WERI-Rb-1 (cell line): ENCODE measurements around the gene GLB1L.

Experiments used
- DNase-seq: peaks from one replicate; pipeline ENCODE4 v3.0.0-alpha.2; 2020
- H3K27ac ChIP-seq: fragments of 250-450 bp; sonication (Bioruptor Pico); 2 replicates; pipeline ENCODE4 v1.5.1; 2020; ENCODE audit warnings: mild to moderate bottlenecking, moderate library complexity
- H3K27me3 ChIP-seq: fragments of 250-450 bp; sonication (Bioruptor Pico); 2 replicates; pipeline ENCODE4 v1.5.1; 2021; ENCODE audit warnings: mild to moderate bottlenecking, low read depth, moderate library complexity; ENCODE audit not compliant: insufficient read depth, severe bottlenecking
- H3K36me3 ChIP-seq: fragments of 250-450 bp; sonication (Bioruptor Pico); 2 replicates; pipeline ENCODE4 v1.5.1; 2020; ENCODE audit warnings: mild to moderate bottlenecking, moderate library complexity
- H3K4me3 ChIP-seq: 2 replicates; pipeline ENCODE4 v1.5.1; 2011; ENCODE audit warnings: low read depth, mild to moderate bottlenecking, control low read depth, low read length
- H3K9me3 ChIP-seq: fragments of 250-450 bp; sonication (Bioruptor Pico); 2 replicates; pipeline ENCODE4 v1.5.1; 2021; ENCODE audit warnings: mild to moderate bottlenecking, moderate library complexity; ENCODE audit not compliant: severe bottlenecking
- CTCF ChIP-seq: IDR thresholded peaks from 2 replicates; pipeline ENCODE4 v1.5.1; 2011; ENCODE audit warnings: low read depth, mild to moderate bottlenecking, control low read depth, inconsistent platforms, low read length

The GLB1L gene

GRCh38 chr2:219228041-219228910 is 17.0 kb downstream of the GLB1L start:
- H3K4me3 ChIP-seq = peak overlapping the region; percentile 88
- no peaks in the 10 kb centered on the region for H3K9me3 ChIP-seq
- H3K27ac ChIP-seq = peak overlapping the region; percentile 95
- no peak for TF ChIP-seq CTCF
- H3K36me3 ChIP-seq = peaks cover 72% of the 10 kb centered on the region
- H3K27me3 ChIP-seq = no peaks in the 10 kb centered on the region
- no peak for DNase-seq

GRCh38 chr2:219225350-219225749 is 19.9 kb downstream of the GLB1L start:
- Histone ChIP-seq H3K4me3 (no peak overlapping the region), H3K36me3 (peaks cover 77% of the 10 kb centered on the region), H3K9me3 (no peaks in the 10 kb centered on the region), H3K27ac (no peak overlapping the region), H3K27me3 (no peaks in the 10 kb centered on the region)
- DNase-seq = no peak
- no peak for TF ChIP-seq CTCF

- H3K4me3 ChIP-seq = no peak overlapping the region
- no peaks in the 10 kb centered on the region for H3K9me3 ChIP-seq
- no peak for DNase-seq
- H3K36me3 ChIP-seq = peaks cover 87% of the 10 kb centered on the region
- H3K27ac ChIP-seq = no peak overlapping the region
- H3K27me3 ChIP-seq = no peaks in the 10 kb centered on the region
- no peak for TF ChIP-seq CTCF
Observed at GRCh38 chr2:219223831-219224610, 21.2 kb downstream of the GLB1L start.

- peaks cover 77% of the 10 kb centered on the region for H3K36me3 ChIP-seq
Observed at GRCh38 chr2:219221957-219222518, 23.2 kb downstream of the GLB1L start.

More at GRCh38 chr2:219221957-219222518, 23.2 kb downstream of the GLB1L start:
- DNase-seq = no peak
- H3K27ac ChIP-seq = no peak overlapping the region
- H3K27me3 ChIP-seq = no peaks in the 10 kb centered on the region
- H3K4me3 ChIP-seq = no peak overlapping the region
- no peak for TF ChIP-seq CTCF
- H3K9me3 ChIP-seq = no peaks in the 10 kb centered on the region
